GM21381 (cell line): ENCODE data around the gene DDX3Y.

Experiments used
- ATAC-seq: cut with Tn5 transposase; IDR thresholded peaks from one replicate; pipeline ENCODE4 v1.9.1; 2021; ENCODE audit warnings: mild to moderate bottlenecking, moderate library complexity; ENCODE audit not compliant: unreplicated experiment

DDX3Y gene

DNA sequence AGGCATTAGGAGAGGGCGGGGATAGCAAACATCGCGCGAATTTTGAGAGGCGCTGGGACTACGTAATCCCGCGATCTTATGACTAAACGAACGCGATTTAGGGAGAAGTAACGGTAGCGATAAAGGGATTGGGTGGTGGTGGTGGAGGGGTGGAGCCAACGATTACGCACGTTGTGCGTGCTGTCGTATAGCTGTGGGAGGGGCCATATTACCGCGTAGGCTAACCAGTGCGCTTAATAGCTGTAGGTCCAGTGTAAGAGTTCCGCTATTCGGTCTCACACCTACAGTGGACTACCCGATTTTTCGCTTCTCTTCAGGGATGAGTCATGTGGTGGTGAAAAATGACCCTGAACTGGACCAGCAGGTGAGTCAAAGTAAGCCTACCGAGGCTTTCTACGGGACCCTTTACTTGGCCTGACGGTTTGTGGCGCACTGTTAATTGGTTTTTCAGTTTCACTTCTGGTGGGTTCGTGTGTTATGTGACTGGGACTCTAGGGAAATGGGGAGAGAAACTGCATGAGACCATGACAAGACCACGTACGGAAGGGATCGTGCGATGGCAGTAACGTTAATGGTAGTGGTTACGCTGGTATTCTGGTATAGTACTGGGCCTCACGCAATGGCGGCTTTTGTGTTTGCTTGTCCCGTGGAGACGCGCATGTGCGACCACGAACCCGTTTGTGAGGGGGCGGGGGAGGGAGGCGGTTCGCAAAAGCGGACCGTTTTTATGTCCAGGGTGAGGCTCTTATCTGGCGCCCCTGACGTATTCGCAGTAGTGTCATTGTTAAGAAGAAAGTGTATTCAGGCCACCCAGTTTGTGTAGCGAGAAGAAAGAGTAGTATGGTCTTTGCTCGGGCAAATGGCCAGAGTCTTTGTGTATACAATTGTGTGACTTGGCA lies at the start of gene DDX3Y:
TSS of gene DDX3Y (plus strand) at position 251 of the 899 bp plus-strand sequence. CDS start at position 320, 69 bp downstream.
- ATAC-seq: peak; percentile 87

- no peak for ATAC-seq
These were observed 48.8 kb upstream of the DDX3Y start for GRCh38 chrY:12855791-12856275.

DNA sequence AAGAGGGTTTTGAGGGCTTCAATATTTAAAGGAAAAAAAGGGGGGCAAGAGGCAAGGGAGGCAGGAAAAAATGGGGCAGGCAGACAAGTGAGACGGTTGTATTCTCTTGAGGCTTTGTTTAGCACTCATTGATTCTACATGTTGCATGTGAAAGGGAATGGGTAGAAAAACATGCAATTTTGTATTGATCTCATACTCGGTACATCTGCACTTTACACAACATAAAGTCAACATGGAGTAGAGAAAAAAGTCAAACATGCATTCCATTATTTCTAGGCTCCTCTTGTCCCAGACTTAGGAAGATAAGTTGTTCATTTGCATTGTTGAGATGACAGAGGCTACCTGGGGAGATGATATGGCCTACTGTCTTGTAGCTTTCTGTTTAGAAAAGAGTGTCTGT lies 36.7 kb upstream of the DDX3Y start:
- ATAC-seq: no peak

DNA sequence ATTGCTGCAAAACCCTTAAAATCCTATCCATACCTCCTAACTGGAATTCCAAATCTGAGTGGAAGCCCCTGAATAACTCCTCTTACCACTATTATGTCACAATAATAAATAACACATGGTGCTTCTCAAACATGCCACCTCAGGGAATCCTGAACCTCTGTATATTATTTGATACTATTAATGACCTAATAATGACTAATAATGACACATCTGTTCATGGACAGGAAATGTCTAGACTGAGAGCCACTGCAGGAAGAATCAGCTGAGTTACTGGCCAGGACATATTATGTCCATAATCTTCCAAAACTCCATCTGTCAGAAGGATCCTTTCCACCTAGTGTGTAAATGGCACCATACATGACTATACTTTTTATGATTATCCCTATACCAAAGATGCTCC lies 7.7 kb upstream of the DDX3Y start:
- ATAC-seq: no peak

DNA sequence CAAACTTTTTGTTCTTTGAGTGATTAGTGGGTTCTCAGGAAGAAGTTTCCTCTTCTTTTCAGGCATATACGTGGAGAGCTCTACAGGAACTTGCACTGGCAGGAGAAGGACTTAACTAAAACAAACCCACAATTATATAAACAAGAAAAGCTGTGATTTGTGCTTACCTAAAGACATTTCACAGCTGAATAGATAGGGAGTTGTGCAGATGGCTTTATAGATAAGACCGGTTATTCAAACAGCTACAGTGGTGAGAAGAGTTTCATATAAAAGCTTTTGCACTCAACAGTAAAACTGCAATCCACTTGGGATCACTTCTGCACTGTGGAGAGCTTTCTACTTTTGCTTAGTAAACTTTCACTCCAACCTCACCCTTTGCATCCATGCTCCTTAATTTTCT lies 6.1 kb upstream of the DDX3Y start:
- no peak for ATAC-seq

- ATAC-seq: peak; percentile 35
These were observed 827 bp downstream of the DDX3Y start for GRCh38 chrY:12905517-12905872.

GRCh38 chrY:12905895-12906294 lies 1.2 kb downstream of the DDX3Y start:
- no peak for ATAC-seq

GRCh38 chrY:12913541-12913940 lies 8.9 kb downstream of the DDX3Y start:
- no peak for ATAC-seq

- ATAC-seq: no peak
These were observed 23.4 kb downstream of the DDX3Y start for GRCh38 chrY:12928043-12928442.

- peak; percentile 65 for ATAC-seq
These were observed 37.3 kb downstream of the DDX3Y start for GRCh38 chrY:12941725-12942687.
